ENCODE data around the gene RGS5.

The RGS5 gene

DNA sequence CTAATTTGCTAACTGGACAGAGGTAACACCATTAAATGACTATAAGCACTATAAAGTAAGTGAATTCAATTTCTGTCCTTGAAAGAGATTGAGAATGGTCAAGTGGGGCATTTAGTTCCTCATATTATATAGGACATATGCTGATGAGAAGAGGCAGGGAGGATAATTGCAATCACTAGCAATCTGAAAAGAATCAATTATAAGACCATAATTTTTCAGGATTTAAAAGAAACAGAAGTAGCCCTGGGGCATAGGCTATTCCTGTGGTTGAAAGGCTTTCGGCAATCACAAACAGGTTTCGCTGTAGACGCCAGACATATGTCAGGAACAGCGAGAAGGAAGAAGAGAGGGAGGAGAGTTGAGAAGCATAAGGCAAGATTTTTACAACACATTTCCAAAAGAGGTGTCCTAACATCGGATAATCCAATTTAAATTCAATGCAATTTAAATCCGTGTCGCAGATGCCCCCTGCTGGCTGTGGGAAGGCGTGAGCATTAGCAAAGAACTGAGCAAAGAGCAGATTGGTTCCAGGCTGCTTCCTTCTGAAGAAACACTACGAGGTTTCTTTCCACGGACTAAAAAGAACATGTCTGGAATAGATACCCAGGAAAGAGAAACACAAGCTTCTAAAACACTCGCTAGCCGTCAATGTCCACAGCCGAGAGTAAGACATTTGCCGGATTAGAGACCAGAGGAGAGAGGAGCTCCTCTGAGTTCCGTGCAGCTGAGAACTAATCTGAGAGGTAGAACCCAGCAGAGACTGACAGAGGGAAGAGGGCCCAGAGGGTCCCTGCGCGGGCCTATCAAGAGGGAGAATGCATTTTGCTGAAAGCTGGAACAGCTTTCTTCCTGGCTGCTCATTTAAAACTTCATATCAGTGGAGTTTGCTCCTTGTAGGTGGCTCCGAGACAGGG is 27.9 kb downstream of the RGS5 start:
- Mint-ChIP-seq H3K27me3 (peaks cover 35% of the 10 kb centered on the region), H3K9me3 (no peaks in the 10 kb centered on the region), H3K27ac (ENCODE audit: low read depth) (no peak overlapping the region), H3K36me3 (ENCODE audit: insufficient read depth) (no peaks in the 10 kb centered on the region), H3K4me3 (no peak overlapping the region), H3K4me1 (no peaks in the 10 kb centered on the region)
- DNase-seq (ENCODE audit: low spot score in 2 of 2) (no peak), ATAC-seq (replicated peaks; ENCODE audit: extremely low read depth, poor library complexity, severe bottlenecking) (no peak)

- no peak for ATAC-seq (replicated peaks; ENCODE audit: extremely low read depth, poor library complexity, severe bottlenecking)
- Mint-ChIP-seq H3K4me3 (no peak overlapping the region), H3K36me3 (ENCODE audit: insufficient read depth) (no peaks in the 10 kb centered on the region), H3K27ac (ENCODE audit: low read depth) (no peak overlapping the region), H3K9me3 (no peaks in the 10 kb centered on the region), H3K4me1 (no peaks in the 10 kb centered on the region), H3K27me3 (peaks cover 35% of the 10 kb centered on the region)
- DNase-seq (ENCODE audit: low spot score in 2 of 2) = no peak
Measured at GRCh38 chr1:163173121-163173520, 29.6 kb downstream of the RGS5 start.

DNA sequence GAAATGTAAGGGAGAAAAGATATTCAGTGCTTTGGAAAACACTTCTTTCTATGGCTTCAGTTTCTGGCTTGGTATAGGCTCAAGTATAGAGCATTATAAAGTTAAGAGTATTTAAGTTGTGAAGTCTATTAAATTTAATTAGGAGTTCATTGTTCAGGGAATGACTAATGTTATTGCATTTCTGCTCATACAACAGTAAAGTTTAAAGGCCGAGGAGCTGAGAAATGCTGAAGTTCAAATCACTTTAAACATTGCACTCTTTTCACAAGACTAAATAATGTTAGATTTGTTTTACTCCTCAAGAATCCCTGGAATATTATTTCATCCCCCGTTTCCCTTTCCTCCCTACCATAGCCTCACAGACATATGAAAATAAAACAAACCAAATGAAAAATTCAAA is 30.1 kb downstream of the RGS5 start:
- Mint-ChIP-seq H3K27ac (ENCODE audit: low read depth) (no peak overlapping the region), H3K36me3 (ENCODE audit: insufficient read depth) (no peaks in the 10 kb centered on the region), H3K4me3 (no peak overlapping the region), H3K27me3 (peaks cover 35% of the 10 kb centered on the region), H3K4me1 (no peaks in the 10 kb centered on the region), H3K9me3 (no peaks in the 10 kb centered on the region)
- DNase-seq (ENCODE audit: low spot score in 2 of 2) (no peak), ATAC-seq (replicated peaks; ENCODE audit: extremely low read depth, poor library complexity, severe bottlenecking) (no peak)

DNA sequence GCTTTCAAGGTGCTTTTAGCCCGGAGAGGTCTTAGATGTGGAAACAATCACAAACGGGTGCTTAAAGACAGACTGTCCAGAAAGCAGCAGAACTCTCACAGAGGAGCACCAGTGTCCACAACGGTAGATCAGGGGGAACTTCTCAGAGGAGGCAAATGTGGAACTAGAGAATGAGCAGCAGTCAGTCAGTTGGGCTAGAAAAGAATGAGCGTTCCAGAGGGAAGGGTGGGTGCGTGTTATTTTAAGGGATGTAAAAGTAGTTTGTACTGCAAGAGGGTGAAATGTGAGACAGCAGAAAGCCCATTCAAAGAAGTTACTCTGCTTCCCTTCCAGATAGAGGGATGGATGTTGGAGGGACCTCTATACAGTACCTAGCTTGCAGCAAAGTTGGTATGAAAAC is 30.9 kb downstream of the RGS5 start:
- H3K9me3 Mint-ChIP-seq = no peaks in the 10 kb centered on the region
- DNase-seq (ENCODE audit: low spot score in 2 of 2) (no peak), ATAC-seq (replicated peaks; ENCODE audit: extremely low read depth, poor library complexity, severe bottlenecking) (no peak)

GRCh38 chr1:163170975-163171676 is 31.6 kb downstream of the RGS5 start:
- H3K27me3 Mint-ChIP-seq = peaks cover 35% of the 10 kb centered on the region
- ATAC-seq (replicated peaks; ENCODE audit: extremely low read depth, poor library complexity, severe bottlenecking) (no peak), DNase-seq (ENCODE audit: low spot score in 2 of 2) (no peak)
- no peaks in the 10 kb centered on the region for H3K9me3 Mint-ChIP-seq
- no peaks in the 10 kb centered on the region for H3K4me1 Mint-ChIP-seq
- no peak overlapping the region for H3K4me3 Mint-ChIP-seq
- no peaks in the 10 kb centered on the region for H3K36me3 Mint-ChIP-seq (ENCODE audit: insufficient read depth)
- H3K27ac Mint-ChIP-seq (ENCODE audit: low read depth) = no peak overlapping the region

More for the DNA sequence above, 30.9 kb downstream of the RGS5 start:
- Mint-ChIP-seq H3K4me1 (no peaks in the 10 kb centered on the region), H3K27me3 (peaks cover 35% of the 10 kb centered on the region), H3K36me3 (ENCODE audit: insufficient read depth) (no peaks in the 10 kb centered on the region), H3K4me3 (no peak overlapping the region), H3K27ac (ENCODE audit: low read depth) (no peak overlapping the region)

DNA sequence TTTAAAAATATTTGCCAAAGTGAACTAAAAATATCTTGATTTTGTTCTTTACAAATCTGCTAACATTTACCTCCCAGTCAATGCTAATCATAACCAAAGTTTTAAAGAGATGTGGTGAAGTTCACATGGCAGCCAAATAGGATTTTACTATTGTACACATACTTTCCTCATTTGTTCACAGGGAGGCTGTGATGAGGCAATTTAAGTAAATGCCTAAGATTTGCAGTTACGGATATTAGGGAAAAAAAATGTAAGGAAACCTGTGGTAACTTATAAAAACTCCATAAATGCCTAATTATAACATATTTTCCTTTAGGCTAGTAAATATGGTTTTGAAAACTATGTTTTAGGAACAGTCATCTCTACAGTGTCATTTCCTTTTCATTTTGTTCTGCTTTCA is 32.4 kb downstream of the RGS5 start:
- H3K27ac Mint-ChIP-seq (ENCODE audit: low read depth) = no peak overlapping the region
- no peak overlapping the region for H3K4me3 Mint-ChIP-seq
- no peak for ATAC-seq (replicated peaks; ENCODE audit: extremely low read depth, poor library complexity, severe bottlenecking)
- H3K9me3 Mint-ChIP-seq = no peaks in the 10 kb centered on the region
- H3K27me3 Mint-ChIP-seq = peaks cover 33% of the 10 kb centered on the region
- H3K36me3 Mint-ChIP-seq (ENCODE audit: insufficient read depth) = no peaks in the 10 kb centered on the region
- DNase-seq (ENCODE audit: low spot score in 2 of 2) = no peak
- no peaks in the 10 kb centered on the region for H3K4me1 Mint-ChIP-seq

DNA sequence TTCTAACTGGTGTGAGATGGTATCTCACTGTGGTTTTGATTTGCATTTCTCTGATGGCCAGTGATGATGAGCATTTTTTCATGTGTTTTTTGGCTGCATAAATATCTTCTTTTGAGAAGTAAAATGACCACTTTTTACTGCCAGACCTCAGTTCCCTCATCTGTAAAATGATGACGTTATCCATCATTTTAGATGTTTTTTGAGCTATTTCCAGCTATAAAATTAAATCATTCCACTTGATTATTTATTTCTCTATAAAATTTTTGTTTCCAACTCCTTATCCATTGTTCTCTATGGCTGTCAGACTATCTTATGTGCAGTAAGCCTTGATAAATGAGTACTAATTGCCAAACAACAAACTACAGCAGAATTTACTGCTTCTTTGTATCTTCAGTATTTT is 33.2 kb downstream of the RGS5 start:
- DNase-seq (ENCODE audit: low spot score in 2 of 2) = no peak
- no peak overlapping the region for H3K27ac Mint-ChIP-seq (ENCODE audit: low read depth)
- H3K27me3 Mint-ChIP-seq = peaks cover 25% of the 10 kb centered on the region
- no peaks in the 10 kb centered on the region for H3K4me1 Mint-ChIP-seq
- no peaks in the 10 kb centered on the region for H3K9me3 Mint-ChIP-seq
- no peak overlapping the region for H3K4me3 Mint-ChIP-seq
- ATAC-seq (replicated peaks; ENCODE audit: extremely low read depth, poor library complexity, severe bottlenecking) = no peak
- no peaks in the 10 kb centered on the region for H3K36me3 Mint-ChIP-seq (ENCODE audit: insufficient read depth)

DNA sequence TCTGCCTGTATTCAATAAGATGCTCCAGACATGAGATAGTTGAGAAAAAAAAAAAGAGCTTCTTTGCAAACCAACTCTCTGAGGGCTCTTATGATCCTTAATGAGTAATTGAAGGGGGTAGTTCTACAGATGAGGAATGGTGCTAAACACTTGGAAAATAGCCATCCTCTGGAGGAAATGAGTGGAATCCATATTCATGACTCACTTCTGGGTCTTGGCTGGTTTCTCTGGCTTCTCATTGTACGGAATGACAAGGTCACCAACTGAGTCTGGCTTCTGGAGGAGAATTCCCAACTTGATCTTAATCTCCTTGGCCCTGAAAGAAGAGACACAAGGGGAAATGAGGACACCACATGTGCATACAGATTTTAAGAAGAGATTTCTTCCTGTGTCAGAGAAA is 34.7 kb downstream of the RGS5 start:
- peaks cover 17% of the 10 kb centered on the region for H3K27me3 Mint-ChIP-seq
- H3K36me3 Mint-ChIP-seq (ENCODE audit: insufficient read depth) = no peaks in the 10 kb centered on the region
- H3K4me3 Mint-ChIP-seq = no peak overlapping the region
- H3K27ac Mint-ChIP-seq (ENCODE audit: low read depth) = no peak overlapping the region
- no peak for ATAC-seq (replicated peaks; ENCODE audit: extremely low read depth, poor library complexity, severe bottlenecking)
- no peak for DNase-seq (ENCODE audit: low spot score in 2 of 2)
- no peaks in the 10 kb centered on the region for H3K9me3 Mint-ChIP-seq
- no peaks in the 10 kb centered on the region for H3K4me1 Mint-ChIP-seq

- no peak overlapping the region for H3K4me3 Mint-ChIP-seq
- no peaks in the 10 kb centered on the region for H3K36me3 Mint-ChIP-seq (ENCODE audit: insufficient read depth)
- peaks cover 8% of the 10 kb centered on the region for H3K27me3 Mint-ChIP-seq
- H3K4me1 Mint-ChIP-seq = no peaks in the 10 kb centered on the region
- H3K9me3 Mint-ChIP-seq = no peaks in the 10 kb centered on the region
- DNase-seq (ENCODE audit: low spot score in 2 of 2) (no peak), ATAC-seq (replicated peaks; ENCODE audit: extremely low read depth, poor library complexity, severe bottlenecking) (no peak)
- H3K27ac Mint-ChIP-seq (ENCODE audit: low read depth) = no peak overlapping the region
Measured at GRCh38 chr1:163166886-163167555, 35.7 kb downstream of the RGS5 start.

GRCh38 chr1:163165119-163165518 is 37.6 kb downstream of the RGS5 start:
- no peak overlapping the region for H3K4me3 Mint-ChIP-seq
- H3K27me3 Mint-ChIP-seq = no peaks in the 10 kb centered on the region
- ATAC-seq (replicated peaks; ENCODE audit: extremely low read depth, poor library complexity, severe bottlenecking) (no peak), DNase-seq (ENCODE audit: low spot score in 2 of 2) (no peak)
- no peak overlapping the region for H3K27ac Mint-ChIP-seq (ENCODE audit: low read depth)
- no peaks in the 10 kb centered on the region for H3K36me3 Mint-ChIP-seq (ENCODE audit: insufficient read depth)
- H3K9me3 Mint-ChIP-seq = no peaks in the 10 kb centered on the region
- H3K4me1 Mint-ChIP-seq = no peaks in the 10 kb centered on the region

- Mint-ChIP-seq H3K4me1 (no peaks in the 10 kb centered on the region), H3K9me3 (no peaks in the 10 kb centered on the region), H3K4me3 (no peak overlapping the region), H3K36me3 (ENCODE audit: insufficient read depth) (no peaks in the 10 kb centered on the region), H3K27ac (ENCODE audit: low read depth) (no peak overlapping the region), H3K27me3 (no peaks in the 10 kb centered on the region)
- DNase-seq (ENCODE audit: low spot score in 2 of 2) (no peak), ATAC-seq (replicated peaks; ENCODE audit: extremely low read depth, poor library complexity, severe bottlenecking) (no peak)
Measured at GRCh38 chr1:163163881-163164582, 38.7 kb downstream of the RGS5 start.

GRCh38 chr1:163163163-163163562 is 39.6 kb downstream of the RGS5 start:
- Mint-ChIP-seq H3K27ac (ENCODE audit: low read depth) (no peak overlapping the region), H3K4me1 (no peaks in the 10 kb centered on the region), H3K9me3 (no peaks in the 10 kb centered on the region), H3K36me3 (ENCODE audit: insufficient read depth) (no peaks in the 10 kb centered on the region), H3K27me3 (no peaks in the 10 kb centered on the region), H3K4me3 (no peak overlapping the region)
- DNase-seq (ENCODE audit: low spot score in 2 of 2) (no peak), ATAC-seq (replicated peaks; ENCODE audit: extremely low read depth, poor library complexity, severe bottlenecking) (no peak)
